ENCODE data around the gene PTPN7.
"Not testable (repeated sequence)": the region's sequence is repeated elsewhere in the genome, so short reads cannot be mapped to it uniquely, and the experiment has no call there.

Gene PTPN7

DNA sequence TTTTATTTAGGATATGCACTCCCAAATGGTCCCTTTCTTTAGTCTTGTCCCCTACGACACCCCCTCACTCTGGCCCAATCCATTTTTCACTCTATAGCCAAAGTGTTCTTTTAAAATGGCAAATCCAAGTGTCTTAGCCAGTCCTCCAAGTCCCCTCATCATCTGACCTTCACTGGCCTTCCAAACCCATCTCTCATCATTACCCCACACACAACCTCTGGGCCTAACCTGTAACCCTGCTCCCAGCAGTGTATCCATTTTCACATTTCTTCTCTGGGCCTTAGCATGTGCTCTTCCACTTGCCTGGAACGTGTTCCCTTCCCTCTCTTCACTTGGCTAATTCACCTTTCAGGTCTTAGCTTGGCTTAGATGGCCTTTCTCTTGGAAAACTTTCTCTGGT, 9.4 kb downstream of the PTPN7 start:
- H3K4me3 ChIP-seq (ENCODE audit: low read depth in 1 of 2, low read length in 2 of 2), result no peak overlapping the region

DNA sequence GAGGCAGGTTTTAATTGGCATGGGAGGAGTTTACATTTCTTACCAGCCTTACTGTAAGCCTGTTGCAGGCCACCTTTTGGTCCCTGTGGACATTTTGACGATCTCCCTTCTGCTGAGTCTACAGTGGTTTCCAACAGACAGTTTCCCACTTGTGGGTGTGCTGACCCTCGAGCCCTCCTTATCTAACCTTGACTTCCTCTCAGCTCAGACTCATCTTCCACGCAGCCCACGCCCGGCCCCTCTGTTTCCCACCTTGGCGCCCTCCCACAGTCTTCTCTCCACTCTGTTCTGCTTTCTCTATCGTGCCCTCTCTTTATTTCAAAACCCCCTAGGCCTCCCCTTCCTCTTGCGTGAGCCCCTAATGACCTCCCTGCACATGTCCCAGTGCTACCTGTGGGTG, 9.8 kb downstream of the PTPN7 start:
- H3K27ac ChIP-seq (ENCODE audit: low read depth, low read length), result no peak overlapping the region
- no peak overlapping the region for H3K4me3 ChIP-seq (ENCODE audit: low read depth in 1 of 2, low read length in 2 of 2)
- H3K4me1 ChIP-seq (ENCODE audit: control insufficient read depth in 1 of 2, insufficient read depth in 2 of 2, low read length in 2 of 2), result peaks cover 8% of the 10 kb centered on the region in 2 donors
- H3K27me3 ChIP-seq (ENCODE audit: control insufficient read depth in 1 of 2, insufficient read depth in 2 of 2, low read length in 2 of 2), result no peaks in the 10 kb centered on the region
- H3K9ac ChIP-seq (ENCODE audit: low read depth in 1 of 2, low read length in 2 of 2), result no peak overlapping the region
- H3K9me3 ChIP-seq (ENCODE audit: control insufficient read depth in 1 of 2, low read length in 2 of 2), result no peaks in the 10 kb centered on the region
- peaks cover 0 to 7% of the 10 kb centered on the region in 2 donors for H3K36me3 ChIP-seq (ENCODE audit: control insufficient read depth in 1 of 2, insufficient read depth in 2 of 2, low read length in 2 of 2)

More for the DNA sequence above, 9.4 kb downstream of the PTPN7 start:
- Histone ChIP-seq H3K9me3 (ENCODE audit: control insufficient read depth in 1 of 2, low read length in 2 of 2) (no peaks in the 10 kb centered on the region), H3K36me3 (ENCODE audit: control insufficient read depth in 1 of 2, insufficient read depth in 2 of 2, low read length in 2 of 2) (peaks cover 0 to 7% of the 10 kb centered on the region in 2 donors), H3K27me3 (ENCODE audit: control insufficient read depth in 1 of 2, insufficient read depth in 2 of 2, low read length in 2 of 2) (no peaks in the 10 kb centered on the region), H3K27ac (ENCODE audit: low read depth, low read length) (no peak overlapping the region), H3K9ac (ENCODE audit: low read depth in 1 of 2, low read length in 2 of 2) (no peak overlapping the region), H3K4me1 (ENCODE audit: control insufficient read depth in 1 of 2, insufficient read depth in 2 of 2, low read length in 2 of 2) (peaks cover 9% of the 10 kb centered on the region in 2 donors)

DNA sequence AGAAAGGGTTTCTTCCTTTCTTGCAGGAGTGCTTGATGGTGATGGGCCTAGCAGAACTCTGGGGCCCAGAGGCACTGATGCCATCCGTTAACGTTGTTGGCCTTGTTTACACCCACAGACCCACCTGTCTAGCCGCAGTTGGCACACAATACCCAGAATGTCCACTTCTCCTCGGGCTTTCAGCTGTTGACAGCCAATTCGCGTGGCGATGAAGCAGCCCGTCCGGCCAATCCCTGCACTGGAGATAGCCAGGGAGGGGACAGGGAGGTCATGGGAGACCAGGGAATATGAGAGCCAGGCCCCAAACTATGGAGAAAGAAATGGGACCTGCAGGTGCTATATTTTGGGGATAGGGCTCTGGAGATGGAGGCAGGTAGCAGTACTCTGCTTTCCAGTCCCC, 10.2 kb downstream of the PTPN7 start:
- no peak overlapping the region for H3K9ac ChIP-seq (ENCODE audit: low read depth in 1 of 2, low read length in 2 of 2)
- peaks cover 0 to 7% of the 10 kb centered on the region in 2 donors for H3K36me3 ChIP-seq (ENCODE audit: control insufficient read depth in 1 of 2, insufficient read depth in 2 of 2, low read length in 2 of 2)
- H3K4me1 ChIP-seq (ENCODE audit: control insufficient read depth in 1 of 2, insufficient read depth in 2 of 2, low read length in 2 of 2), result peaks cover 8% of the 10 kb centered on the region in 2 donors
- no peaks in the 10 kb centered on the region for H3K9me3 ChIP-seq (ENCODE audit: control insufficient read depth in 1 of 2, low read length in 2 of 2)
- no peak overlapping the region for H3K27ac ChIP-seq (ENCODE audit: low read depth, low read length)
- H3K4me3 ChIP-seq (ENCODE audit: low read depth in 1 of 2, low read length in 2 of 2), result no peak overlapping the region
- H3K27me3 ChIP-seq (ENCODE audit: control insufficient read depth in 1 of 2, insufficient read depth in 2 of 2, low read length in 2 of 2), result no peaks in the 10 kb centered on the region

DNA sequence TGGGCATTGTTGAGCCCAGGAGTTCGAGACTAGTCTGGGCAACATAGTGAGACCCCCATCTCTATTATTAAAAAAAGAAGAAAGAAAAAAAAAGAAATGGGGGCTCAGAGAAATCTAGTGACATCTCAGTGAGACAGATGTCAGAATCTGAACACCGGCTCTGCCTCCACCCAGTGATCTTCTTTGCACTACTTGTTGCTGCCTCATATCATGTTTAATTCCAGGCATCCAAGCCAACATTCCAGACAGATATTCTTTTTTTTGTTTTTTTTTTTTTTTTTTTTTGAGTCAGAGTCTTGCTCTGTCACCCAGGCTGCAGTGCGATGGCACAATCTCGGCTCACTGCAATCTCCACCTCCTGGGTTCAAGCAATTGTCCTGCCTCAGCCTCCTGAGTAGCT, 10.8 kb downstream of the PTPN7 start:
- Histone ChIP-seq H3K4me1 (ENCODE audit: control insufficient read depth in 1 of 2, insufficient read depth in 2 of 2, low read length in 2 of 2) (peaks cover 7% of the 10 kb centered on the region in 2 donors), H3K36me3 (ENCODE audit: control insufficient read depth in 1 of 2, insufficient read depth in 2 of 2, low read length in 2 of 2) (peaks cover 0 to 7% of the 10 kb centered on the region in 2 donors), H3K27me3 (ENCODE audit: control insufficient read depth in 1 of 2, insufficient read depth in 2 of 2, low read length in 2 of 2) (no peaks in the 10 kb centered on the region), H3K4me3 (ENCODE audit: low read depth in 1 of 2, low read length in 2 of 2) (no peak overlapping the region), H3K9ac (ENCODE audit: low read depth in 1 of 2, low read length in 2 of 2) (no peak overlapping the region), H3K9me3 (ENCODE audit: control insufficient read depth in 1 of 2, low read length in 2 of 2) (no peaks in the 10 kb centered on the region), H3K27ac (ENCODE audit: low read depth, low read length) (no peak overlapping the region)

DNA sequence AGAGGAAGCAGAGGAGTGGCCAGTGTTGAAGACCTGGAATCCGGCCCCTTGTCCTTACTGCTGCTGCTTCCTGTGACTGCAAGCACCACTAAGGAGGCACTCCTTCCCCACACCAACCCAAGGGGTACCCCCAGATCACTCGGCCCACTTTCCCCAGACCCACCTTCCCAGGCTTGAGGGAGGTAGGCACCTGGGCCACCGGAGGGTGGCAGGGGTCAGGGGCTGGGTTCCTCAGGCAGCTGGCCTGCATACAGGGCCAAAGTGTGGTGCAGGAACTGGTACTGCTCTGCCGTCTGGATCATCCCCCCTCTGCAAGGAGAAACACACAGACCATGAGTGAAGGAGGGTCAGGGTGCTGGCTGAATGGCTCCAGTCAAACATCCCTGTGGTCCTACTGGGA, 12.0 kb downstream of the PTPN7 start:
- no peak overlapping the region for H3K4me3 ChIP-seq (ENCODE audit: low read depth in 1 of 2, low read length in 2 of 2)
- no peak overlapping the region for H3K27ac ChIP-seq (ENCODE audit: low read depth, low read length)
- no peaks in the 10 kb centered on the region for H3K27me3 ChIP-seq (ENCODE audit: control insufficient read depth in 1 of 2, insufficient read depth in 2 of 2, low read length in 2 of 2)
- no peaks in the 10 kb centered on the region for H3K36me3 ChIP-seq (ENCODE audit: control insufficient read depth in 1 of 2, insufficient read depth in 2 of 2, low read length in 2 of 2)
- no peak overlapping the region for H3K9ac ChIP-seq (ENCODE audit: low read depth in 1 of 2, low read length in 2 of 2)
- H3K9me3 ChIP-seq (ENCODE audit: control insufficient read depth in 1 of 2, low read length in 2 of 2), result no peaks in the 10 kb centered on the region
- peaks cover 8 to 10% of the 10 kb centered on the region in 2 donors for H3K4me1 ChIP-seq (ENCODE audit: control insufficient read depth in 1 of 2, insufficient read depth in 2 of 2, low read length in 2 of 2)

DNA sequence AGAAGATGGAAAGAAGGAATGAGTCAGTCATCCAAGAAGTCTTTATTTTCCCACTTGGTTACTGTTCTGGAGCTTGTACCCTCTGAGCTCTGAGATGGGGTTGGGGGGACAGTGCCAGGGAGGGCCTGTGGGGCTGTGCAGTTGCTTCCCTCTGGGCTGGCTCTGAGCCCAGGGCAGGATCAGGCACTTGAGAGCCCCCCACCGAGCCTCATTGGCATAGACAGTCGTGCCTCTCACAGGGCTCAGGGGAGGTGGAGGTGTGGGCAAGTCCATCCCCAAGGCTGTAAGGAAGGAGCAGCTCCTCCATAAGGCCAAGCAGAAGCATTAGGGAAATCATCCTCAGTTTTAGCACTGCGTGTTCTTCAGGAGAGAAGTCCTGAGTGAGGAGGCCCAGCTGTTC, 13.4 kb downstream of the PTPN7 start:
- no peaks in the 10 kb centered on the region for H3K9me3 ChIP-seq (ENCODE audit: control insufficient read depth in 1 of 2, low read length in 2 of 2)
- no peak overlapping the region for H3K4me3 ChIP-seq (ENCODE audit: low read depth in 1 of 2, low read length in 2 of 2)
- no peak overlapping the region for H3K27ac ChIP-seq (ENCODE audit: low read depth, low read length)
- H3K9ac ChIP-seq (ENCODE audit: low read depth in 1 of 2, low read length in 2 of 2), result no peak overlapping the region
- peaks cover 19 to 22% of the 10 kb centered on the region in 2 donors for H3K4me1 ChIP-seq (ENCODE audit: control insufficient read depth in 1 of 2, insufficient read depth in 2 of 2, low read length in 2 of 2)
- no peaks in the 10 kb centered on the region for H3K27me3 ChIP-seq (ENCODE audit: control insufficient read depth in 1 of 2, insufficient read depth in 2 of 2, low read length in 2 of 2)
- H3K36me3 ChIP-seq (ENCODE audit: control insufficient read depth in 1 of 2, insufficient read depth in 2 of 2, low read length in 2 of 2), result no peaks in the 10 kb centered on the region

DNA sequence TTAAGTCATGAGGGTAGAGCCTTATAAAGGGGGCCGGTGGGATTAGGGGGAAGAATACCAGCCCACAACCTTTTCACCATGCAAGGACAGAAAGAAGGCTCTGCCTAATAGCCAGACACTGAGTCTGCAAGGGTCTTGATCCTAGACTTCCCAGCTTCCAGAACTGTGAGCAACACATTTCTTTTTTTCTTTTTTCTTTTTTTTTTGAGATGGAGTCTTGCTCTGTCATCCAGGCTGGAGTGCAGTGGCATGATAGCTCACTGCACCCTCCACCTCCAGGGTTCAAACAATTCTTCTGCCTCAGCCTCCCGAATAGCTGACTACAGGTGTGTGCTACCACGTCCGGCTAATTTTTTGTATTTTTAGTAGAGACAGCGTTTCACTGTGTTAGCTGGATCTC, 14.1 kb downstream of the PTPN7 start:
- H3K4me1 ChIP-seq (ENCODE audit: control insufficient read depth in 1 of 2, insufficient read depth in 2 of 2, low read length in 2 of 2), result peaks cover 19 to 22% of the 10 kb centered on the region in 2 donors
- no peaks in the 10 kb centered on the region for H3K9me3 ChIP-seq (ENCODE audit: control insufficient read depth in 1 of 2, low read length in 2 of 2)

DNA sequence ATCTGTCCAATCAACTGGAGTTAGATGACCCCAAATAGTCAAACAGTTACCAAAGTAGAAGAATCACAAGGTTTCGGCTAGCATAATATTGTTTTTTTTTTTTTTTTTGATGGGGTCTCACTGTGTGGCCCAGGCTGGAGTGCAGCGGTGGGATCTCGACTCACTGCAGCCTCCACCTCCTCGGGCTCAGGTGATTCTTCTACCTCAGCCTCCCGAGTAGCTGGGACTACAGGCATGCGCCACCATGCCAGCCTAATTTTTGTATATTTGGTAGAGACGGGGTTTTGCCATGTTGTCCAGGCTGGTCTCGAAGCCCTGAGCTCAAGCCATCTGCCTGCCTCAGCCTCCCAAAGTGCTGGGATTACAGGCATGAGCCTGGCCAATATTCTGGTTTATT, 14.7 kb downstream of the PTPN7 start:
- H3K27ac ChIP-seq (ENCODE audit: low read depth, low read length); H3K9ac ChIP-seq (ENCODE audit: low read depth in 1 of 2, low read length in 2 of 2); H3K9me3 ChIP-seq (ENCODE audit: control insufficient read depth in 1 of 2, low read length in 2 of 2); H3K27me3 ChIP-seq (ENCODE audit: control insufficient read depth in 1 of 2, insufficient read depth in 2 of 2, low read length in 2 of 2); H3K36me3 ChIP-seq (ENCODE audit: control insufficient read depth in 1 of 2, insufficient read depth in 2 of 2, low read length in 2 of 2): not testable (repeated sequence)
- H3K4me3 ChIP-seq (ENCODE audit: low read depth in 1 of 2, low read length in 2 of 2), result peak overlapping the region in 1 of 2 donors; percentile 70
- H3K4me1 ChIP-seq (ENCODE audit: control insufficient read depth in 1 of 2, insufficient read depth in 2 of 2, low read length in 2 of 2), result peaks cover 19 to 22% of the 10 kb centered on the region in 2 donors

More for the DNA sequence above, 14.1 kb downstream of the PTPN7 start:
- no peak overlapping the region for H3K9ac ChIP-seq (ENCODE audit: low read depth in 1 of 2, low read length in 2 of 2)
- no peak overlapping the region for H3K27ac ChIP-seq (ENCODE audit: low read depth, low read length)
- no peaks in the 10 kb centered on the region for H3K27me3 ChIP-seq (ENCODE audit: control insufficient read depth in 1 of 2, insufficient read depth in 2 of 2, low read length in 2 of 2)
- H3K36me3 ChIP-seq (ENCODE audit: control insufficient read depth in 1 of 2, insufficient read depth in 2 of 2, low read length in 2 of 2), result no peaks in the 10 kb centered on the region
- H3K4me3 ChIP-seq (ENCODE audit: low read depth in 1 of 2, low read length in 2 of 2), result no peak overlapping the region

DNA sequence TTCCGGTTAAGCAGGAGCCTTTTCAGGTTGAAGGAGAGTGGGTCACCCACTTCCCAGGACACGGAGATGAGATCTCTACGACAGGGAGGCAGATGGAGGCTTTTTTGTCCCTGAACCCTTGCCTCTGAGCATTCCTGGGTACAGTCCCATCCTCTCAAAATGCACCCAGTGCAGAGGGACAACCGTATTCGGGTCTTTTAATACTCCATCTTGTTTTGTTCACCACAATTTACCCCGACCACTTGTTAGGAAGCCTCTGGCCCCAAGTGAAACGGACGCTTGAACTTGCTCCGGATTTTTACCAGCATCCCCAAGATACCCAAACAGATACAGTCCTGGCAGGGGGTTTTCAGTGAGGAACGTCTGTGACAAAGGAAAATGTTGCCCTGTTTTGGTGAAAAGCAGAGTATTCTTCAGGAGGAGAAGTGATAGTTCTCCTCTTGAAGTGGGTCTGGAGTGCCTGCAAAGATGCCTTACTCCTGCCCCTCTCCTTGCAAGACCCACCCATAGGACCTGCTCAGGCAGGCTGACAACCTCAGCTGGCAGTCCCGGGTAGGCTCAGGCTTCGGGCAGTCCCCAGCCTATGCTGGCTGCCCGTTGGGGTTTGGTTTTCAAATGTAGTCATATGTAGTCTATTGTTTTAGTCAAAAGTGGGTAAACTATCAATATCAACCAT, 15.2 kb downstream of the PTPN7 start:
- Histone ChIP-seq H3K27me3 (ENCODE audit: control insufficient read depth in 1 of 2, insufficient read depth in 2 of 2, low read length in 2 of 2) (no peaks in the 10 kb centered on the region), H3K36me3 (ENCODE audit: control insufficient read depth in 1 of 2, insufficient read depth in 2 of 2, low read length in 2 of 2) (no peaks in the 10 kb centered on the region), H3K4me3 (ENCODE audit: low read depth in 1 of 2, low read length in 2 of 2) (peak overlapping the region; percentile 68 to 70), H3K27ac (ENCODE audit: low read depth, low read length) (no peak overlapping the region), H3K9ac (ENCODE audit: low read depth in 1 of 2, low read length in 2 of 2) (peak overlapping the region; percentile 63 to 77), H3K9me3 (ENCODE audit: control insufficient read depth in 1 of 2, low read length in 2 of 2) (no peaks in the 10 kb centered on the region), H3K4me1 (ENCODE audit: control insufficient read depth in 1 of 2, insufficient read depth in 2 of 2, low read length in 2 of 2) (peaks cover 19 to 22% of the 10 kb centered on the region in 2 donors)

DNA sequence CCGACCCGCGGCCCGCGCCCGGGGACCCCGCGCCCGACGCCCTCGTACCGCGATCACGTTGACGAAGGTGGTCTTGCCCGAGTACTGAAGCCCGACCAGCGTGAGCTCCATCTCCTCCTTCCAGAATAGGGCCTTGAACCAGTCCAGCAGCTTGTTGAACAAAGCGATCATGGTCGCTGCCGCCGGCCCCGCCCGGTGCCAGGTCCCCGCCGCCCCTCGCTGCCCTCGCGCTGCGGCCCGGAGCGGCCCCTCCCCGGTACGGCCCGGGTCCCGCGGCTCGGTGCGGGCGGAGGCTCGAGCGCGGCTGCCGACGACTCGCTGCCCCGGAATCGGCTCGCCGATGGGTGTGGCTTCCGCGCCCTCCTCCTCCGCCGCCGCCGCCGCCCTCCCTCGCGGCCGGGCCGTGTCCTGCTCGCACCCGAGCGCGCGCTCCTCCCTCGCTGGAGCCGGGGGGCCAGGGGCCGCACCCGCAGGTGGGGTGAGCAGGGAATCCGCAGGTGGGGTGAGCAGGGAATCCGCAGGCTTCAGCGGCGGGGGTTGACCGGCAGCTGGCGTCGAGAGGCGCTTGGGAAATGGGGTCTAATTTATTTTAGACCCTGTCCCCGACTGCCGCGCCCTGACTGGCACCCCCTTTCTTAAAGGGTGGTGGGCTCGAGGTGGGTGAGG, 15.9 kb downstream of the PTPN7 start, which contains the start of gene ARL8A:
Gene ARL8A, minus strand, starts transcription at position 336 of the 666 bp plus-strand sequence. Its CDS starts 165 bp downstream, at position 171.
- Histone ChIP-seq H3K9ac (ENCODE audit: low read depth in 1 of 2, low read length in 2 of 2) (peak within 1 kb of the TSS; percentile 88 to 92), H3K4me3 (ENCODE audit: low read depth in 1 of 2, low read length in 2 of 2) (peak within 1 kb of the TSS; percentile 88 to 97), H3K4me1 (ENCODE audit: control insufficient read depth in 1 of 2, insufficient read depth in 2 of 2, low read length in 2 of 2) (peaks cover 19 to 22% of the 10 kb centered on the region in 2 donors), H3K27ac (ENCODE audit: low read depth, low read length) (peak within 1 kb of the TSS; percentile 74), H3K9me3 (ENCODE audit: control insufficient read depth in 1 of 2, low read length in 2 of 2) (no peaks in the 10 kb centered on the region), H3K27me3 (ENCODE audit: control insufficient read depth in 1 of 2, insufficient read depth in 2 of 2, low read length in 2 of 2) (no peaks in the 10 kb centered on the region), H3K36me3 (ENCODE audit: control insufficient read depth in 1 of 2, insufficient read depth in 2 of 2, low read length in 2 of 2) (no peaks in the 10 kb centered on the region)

Data from duodenal mucosa (tissue), 2 donors.